ENCODE data around the gene GSTM1.
"Not testable (repeated sequence)": the region's sequence is repeated elsewhere in the genome, so short reads cannot be mapped to it uniquely, and the experiment has no call there.

Gene GSTM1

DNA sequence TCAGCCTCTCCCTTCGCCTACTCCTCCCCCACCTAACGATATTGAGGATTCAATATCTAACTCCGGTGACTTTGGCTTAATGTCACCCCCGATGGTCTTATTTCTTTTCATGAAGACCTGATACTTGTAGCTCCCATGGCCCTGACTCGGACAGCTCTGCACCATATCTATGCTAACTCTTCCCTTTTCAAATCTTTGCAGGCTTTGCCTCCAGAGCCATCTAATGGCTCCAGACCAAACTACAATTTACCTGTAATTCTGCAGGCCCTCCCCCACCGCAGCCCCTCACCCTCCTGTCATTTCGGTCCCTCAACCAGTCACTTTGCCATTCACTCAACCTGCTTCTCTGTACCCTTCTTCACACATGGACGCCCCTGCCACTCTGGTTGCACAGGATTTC is 16.6 kb downstream of the GSTM1 start:
- no peak for DNase-seq

DNA sequence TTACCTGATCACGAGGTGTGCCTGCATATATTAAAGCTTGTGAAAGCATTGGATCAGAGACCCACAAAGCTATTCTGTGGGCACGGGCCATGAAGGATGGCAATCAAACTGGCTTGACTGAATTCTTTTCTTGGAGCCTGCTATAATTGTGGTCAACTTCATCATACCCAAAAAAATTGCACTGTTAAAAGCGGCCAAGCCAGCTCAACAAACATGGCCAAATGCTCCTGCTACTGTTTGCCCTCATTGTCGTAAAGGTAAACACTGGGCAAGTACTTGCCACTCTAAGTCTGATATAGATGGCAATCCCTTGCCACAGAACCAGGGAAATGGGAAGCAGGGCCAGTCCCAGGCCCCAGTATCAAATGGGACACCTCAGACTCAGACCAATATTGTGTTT is 17.8 kb downstream of the GSTM1 start:
- no peak for DNase-seq

DNA sequence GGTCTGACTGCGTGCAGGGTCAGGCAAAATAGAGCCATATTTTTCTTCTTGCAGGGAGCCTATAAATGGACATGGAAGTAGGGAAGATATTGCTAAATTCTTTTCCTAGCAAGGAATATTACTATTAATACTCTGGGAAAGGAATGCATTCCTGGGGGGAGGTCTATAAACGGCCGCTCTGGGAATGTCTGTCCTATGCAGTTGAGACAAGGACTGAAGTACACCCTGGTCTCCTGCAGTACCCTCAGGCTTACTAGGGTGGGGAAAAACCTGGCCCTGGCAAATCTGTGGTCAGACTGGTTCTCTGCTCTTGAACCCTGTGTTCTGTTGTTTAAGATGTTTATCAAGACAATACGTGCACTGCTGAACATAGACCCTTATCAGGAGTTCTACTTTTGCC is 21.3 kb downstream of the GSTM1 start:
- DNase-seq: not testable (repeated sequence)

DNA sequence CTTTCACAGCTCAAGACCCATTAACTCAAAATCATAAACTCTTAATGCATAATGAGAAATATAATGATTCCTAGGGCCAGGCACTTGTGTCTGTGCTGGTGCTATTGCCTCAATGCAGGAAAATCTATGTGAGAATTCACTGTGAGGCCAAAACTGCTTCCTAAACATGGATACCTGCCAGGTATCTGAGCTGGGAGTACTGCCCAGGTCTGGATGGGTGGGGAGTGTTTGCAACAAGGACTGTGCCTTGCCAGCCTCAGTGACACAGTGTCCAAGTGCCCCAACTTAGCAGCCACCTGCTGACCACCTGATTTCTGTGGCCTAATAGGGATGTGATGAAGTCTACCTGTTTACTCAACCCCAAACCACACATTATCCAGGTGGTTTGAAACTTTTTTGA is 22.2 kb downstream of the GSTM1 start:
- DNase-seq: not testable (repeated sequence)

DNA sequence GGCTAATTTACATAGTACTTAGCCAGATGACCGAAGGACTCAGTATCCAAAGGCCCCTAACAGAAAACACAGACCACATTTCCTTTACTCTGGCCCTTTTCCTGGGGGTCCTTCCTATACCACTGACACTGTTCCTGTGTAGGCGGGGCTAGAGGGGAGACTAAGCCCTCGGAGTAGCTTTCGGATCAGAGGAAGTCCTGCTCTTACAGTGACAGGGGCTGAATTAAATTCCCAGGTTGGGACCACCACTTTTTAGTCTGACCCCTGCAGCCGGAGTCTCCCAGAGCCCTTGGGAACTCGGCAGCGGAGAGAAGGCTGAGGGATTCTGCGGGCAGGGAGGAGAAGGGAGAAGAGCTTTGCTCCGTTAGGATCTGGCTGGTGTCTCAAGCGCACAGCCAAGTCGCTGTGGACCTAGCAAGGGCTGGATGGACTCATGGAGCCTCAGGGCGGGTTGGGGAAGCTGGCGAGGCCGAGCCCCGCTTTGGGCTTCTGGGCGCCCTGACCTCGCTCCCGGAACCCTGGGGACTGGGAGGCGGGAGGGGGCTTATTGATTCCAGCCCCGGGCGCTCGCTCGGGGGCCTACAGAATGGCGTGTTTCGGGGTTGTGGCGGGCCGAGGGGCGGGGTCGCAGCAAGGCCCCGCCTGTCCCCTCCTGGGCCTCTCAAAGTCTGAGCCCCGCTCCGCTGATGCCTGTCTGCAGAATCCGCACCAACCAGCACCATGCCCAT is 24.1 kb downstream of the GSTM1 start, which contains the start of gene GSTM5:
Gene GSTM5, plus strand, starts transcription at position 659 of the 728 bp plus-strand sequence. Its CDS starts 62 bp downstream, at position 721.
- DNase-seq: not testable (repeated sequence)

DNA sequence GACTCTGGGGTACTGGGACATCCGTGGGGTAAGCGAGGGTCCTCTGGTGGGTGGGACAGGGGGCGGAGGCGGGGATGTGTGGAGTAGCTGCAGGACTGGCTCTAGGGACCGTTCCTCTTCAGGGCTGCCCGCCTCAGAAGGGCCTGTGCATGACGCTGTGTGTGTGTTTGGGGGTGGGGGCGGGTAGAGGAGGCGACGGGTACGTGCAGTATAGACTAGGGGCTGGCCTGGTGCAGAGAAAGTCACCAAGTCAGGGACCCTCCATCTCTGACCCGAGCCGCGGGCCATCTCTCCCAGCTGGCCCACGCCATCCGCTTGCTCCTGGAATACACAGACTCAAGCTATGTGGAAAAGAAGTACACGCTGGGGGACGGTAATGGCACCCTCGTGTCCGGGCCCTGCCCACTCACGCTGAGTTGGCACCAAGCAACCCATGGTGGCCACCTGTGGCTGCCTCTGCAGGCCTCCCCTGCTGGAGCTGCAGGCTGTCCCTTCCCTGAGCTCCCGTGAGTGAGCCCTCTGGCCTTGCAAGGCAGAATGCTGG is 24.8 kb downstream of the GSTM1 start:
- DNase-seq: no peak

DNA sequence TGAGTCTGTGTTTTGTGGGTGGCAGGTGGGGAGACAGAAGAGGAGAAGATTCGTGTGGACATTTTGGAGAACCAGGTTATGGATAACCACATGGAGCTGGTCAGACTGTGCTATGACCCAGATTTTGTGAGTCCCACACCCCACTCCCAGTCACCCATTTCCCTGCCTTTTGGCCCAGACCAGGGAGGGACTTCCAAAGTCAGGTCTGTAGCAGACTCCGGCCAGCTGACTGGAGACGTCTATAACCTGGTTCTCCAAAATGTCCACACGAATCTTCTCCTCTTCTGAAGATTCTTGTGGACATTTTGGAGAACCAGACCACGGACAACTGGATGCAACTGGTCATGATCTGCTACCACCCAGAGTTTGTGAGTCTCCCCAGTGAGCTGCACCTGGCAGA is 26.0 kb downstream of the GSTM1 start:
- no peak for DNase-seq

DNA sequence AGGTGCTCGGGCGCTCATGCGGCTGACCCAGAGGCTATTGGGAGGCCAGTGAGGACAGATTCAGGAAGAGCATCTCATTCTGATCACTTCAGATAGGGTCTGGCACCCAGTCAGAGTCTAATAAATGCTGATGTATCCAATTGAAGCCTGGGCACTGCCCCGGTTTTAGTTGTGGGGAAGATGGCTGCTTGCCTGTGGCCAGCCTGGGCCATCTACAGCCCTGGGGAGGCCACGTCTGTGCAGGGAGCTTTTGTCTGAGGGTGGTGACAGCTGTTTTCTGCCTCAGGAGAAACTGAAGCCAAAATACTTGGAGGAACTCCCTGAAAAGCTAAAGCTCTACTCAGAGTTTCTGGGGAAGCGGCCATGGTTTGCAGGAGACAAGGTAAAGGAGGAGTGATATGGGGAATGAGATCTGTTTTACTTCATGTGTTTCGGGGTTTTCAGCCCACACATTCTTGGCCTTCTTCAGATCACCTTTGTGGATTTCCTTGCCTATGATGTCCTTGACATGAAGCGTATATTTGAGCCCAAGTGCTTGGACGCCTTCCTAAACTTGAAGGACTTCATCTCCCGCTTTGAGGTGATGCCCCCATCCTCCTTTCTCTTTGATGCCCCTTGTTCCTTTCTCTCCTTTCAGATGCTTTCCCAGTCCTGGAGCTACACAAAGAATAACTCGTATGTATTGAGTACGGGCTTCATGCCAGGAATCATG is 27.2 kb downstream of the GSTM1 start:
- DNase-seq: no peak

DNA sequence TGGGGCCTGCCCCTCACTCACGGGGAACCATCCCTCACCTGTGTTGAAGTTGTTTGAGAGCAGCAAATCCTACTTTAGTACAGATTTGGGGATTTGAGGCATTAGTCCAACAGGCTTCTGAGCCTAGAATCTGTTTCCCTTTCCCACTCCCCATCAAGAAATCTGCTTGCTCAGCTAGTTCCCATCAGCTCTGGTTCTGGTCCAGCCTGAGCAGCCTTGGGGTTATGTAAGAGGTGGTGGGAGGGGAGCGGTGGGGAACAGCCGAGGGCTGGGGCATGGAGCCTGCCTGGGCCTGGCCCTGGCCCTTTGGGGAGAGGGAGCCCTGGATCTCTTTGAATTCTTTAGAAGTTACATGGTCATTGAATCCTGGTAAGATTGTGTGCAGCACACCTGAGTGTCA is 28.5 kb downstream of the GSTM1 start:
- DNase-seq: no peak

DNA sequence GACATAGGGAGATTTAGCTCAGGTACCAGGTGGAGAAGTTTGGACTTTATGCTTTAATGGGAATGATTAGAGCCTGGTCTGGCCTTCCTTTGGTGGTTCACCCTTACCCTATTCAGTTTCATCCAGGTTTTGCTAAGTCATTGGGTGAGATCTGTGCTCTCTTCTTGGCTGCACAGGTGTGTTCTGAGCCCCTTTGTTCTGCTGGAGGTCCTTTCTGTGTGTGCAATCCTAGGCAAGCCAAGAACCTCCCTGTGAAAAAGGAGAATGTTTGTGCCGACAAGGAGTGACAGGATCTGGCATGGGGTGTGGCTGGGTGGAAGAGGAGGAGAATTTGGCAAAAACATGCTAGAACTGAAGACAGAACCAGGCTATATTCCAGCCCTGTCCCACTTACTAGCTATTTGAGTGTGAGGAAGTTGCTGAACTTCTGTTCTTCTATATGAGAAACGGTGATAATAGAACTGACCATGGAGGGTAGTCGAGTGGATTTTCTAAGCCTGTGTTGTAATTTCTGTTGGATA is 29.0 kb downstream of the GSTM1 start:
- no peak for DNase-seq

DNA sequence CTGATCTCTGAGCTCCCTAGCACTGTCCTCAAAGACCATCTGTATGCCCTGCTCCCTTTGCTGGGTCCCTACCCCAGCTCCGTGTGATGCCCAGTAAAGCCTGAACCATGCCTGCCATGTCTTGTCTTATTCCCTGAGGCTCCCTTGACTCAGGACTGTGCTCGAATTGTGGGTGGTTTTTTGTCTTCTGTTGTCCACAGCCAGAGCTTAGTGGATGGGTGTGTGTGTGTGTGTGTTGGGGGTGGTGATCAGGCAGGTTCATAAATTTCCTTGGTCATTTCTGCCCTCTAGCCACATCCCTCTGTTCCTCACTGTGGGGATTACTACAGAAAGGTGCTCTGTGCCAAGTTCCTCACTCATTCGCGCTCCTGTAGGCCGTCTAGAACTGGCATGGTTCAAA is 30.1 kb downstream of the GSTM1 start:
- no peak for DNase-seq

DNA sequence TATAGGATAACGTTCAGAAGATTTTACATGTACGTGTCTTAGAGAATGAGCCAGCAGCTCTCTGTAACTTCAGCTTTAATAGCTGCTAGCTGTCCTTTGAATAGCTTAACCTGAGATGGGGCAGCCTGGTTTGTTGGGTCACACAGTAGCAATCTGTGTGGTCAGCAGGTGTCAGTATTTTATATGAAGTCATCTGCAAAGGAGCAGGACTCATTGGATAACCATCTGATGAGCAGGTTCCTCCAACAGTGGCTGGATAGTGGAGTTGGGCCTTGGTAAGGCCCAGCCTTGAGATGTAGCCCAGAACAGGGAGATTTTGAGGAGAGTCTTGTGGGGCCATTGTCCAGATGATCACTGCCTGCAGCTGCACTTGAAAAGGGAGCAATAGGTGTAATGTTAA is 30.9 kb downstream of the GSTM1 start:
- no peak for DNase-seq

DNA sequence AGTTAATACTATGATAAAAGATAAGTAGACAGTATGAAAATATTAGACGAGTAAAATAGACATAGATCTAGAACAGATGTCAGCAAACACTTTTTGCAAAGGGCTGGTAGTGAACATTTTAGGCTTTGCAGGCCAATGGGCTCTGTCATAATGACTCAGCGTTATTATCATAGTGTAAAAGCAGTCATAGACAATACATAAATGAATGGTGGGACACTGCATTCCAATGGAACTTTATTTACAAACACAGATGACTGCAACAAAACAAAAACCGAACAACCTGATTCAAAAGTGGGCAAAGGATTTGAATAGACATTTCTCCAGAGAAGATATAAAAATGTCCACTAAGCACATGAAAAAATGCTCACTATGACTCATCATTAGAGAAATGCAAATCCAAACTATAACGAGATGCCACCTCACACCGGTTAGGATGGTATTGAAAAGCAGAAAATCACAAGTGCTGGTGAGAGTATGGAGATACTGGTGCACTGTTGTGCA is 31.8 kb downstream of the GSTM1 start:
- DNase-seq: no peak

DNA sequence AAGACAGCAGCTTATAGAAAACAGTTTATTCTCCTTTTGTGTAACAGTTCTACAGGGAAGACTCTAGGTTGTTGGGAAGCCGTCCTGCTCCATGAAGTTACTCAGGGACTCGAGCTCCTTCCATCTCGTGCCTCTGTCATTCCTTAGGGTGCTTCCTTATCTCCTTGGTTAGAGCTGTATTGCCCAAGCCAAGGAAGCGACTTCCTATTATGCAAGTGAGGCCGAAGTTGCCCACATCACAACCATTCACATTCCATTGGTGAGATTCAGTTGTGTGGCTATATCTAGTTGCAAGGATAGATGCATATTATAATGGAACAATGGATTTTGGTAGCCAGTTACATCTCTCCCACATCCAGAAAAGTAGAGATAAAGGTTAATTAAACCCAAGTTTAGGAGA is 33.4 kb downstream of the GSTM1 start:
- no peak for DNase-seq

DNA sequence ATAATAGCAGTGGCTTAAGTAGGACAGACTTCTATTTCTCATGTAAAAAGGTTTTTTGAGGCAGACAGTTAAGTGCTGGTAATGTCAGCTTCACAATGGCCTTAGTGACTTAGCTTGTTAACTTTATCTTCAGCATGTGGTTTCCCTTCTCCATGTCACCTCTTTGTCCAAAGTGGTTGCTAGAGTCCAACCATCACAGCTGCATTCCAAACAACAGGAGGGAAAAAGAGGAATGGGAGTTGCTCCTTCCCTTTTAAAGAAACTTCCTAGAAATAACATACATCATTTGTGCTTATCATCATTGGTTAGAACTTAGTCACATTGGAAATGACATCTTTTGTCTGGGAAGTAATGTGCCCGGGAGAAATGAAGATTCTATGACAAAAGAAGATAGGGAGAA is 34.4 kb downstream of the GSTM1 start:
- no peak for DNase-seq

DNA sequence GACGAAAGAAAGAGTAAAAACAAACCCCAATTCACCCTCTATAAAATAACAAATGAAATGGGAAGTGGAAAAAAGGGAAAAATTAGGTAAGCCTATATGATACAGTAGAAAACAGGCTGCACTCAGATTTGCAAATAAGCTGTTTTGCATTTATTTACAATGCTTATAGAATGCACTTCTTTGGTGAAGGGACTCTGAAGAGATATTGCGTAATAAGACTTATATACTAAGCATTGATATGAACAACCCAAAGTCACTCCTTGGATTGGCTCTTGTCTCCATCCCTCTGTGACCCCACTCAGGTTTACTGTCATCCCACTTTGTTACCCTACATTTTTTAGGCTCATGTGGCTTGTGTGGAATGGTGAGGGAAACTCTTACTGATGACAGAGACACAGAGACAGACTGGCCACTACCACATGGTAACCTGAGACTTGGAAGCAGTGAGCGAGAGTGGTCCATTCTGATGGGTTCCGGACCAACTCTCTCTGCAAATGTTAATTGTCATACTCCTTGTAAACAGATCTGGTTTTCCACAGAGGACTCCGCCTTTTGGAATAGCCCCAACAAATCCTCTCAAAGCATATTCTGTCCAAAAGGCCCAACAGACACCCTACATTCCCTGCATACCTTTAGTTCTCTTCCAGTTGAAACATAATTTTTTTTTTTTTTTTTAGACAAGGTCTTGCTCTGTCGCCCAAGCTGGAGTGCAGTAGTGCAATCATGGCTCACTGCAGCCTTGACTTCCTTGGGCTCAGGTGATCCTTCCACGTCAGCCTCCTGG is 35.5 kb downstream of the GSTM1 start:
- no peak for DNase-seq

DNA sequence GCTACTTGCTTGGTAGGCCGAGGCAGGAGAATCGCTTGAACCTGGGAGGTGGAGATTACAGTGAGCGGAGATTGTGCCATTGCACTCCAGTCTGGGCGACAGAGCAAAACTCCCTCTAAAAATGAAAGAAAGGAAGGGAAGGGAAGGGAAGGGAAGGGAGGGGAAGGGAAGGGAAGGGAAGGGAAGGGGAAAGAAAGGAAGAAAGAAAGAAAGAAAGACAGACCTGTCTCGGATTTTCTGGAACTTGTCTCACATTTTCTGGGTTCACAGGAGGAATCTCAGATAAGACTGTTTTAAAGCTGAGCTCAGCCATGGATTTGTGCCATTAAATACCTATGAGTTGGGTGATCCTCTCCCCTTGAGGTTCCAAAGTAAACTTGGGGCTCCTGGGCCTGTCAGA is 37.3 kb downstream of the GSTM1 start:
- no peak for DNase-seq

DNA sequence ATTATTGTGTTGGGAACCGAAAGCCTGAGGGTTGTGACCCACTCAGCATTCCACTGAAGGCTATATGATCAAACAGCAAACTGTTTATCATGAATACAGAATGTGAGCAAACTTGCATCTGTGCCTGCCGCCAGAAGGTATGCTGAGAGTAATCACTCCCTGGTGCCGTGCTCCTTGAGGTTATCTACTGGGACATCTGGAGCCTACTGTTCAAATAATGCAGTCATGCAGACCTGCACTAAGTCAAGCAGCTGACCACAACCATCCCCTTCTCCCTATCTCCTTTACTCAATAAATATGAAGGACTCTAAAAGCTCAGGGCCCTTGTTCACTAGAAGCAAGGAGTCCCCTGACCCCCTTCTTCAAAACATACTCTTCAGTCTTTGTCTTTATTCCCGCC is 37.9 kb downstream of the GSTM1 start:
- no peak for DNase-seq

DNA sequence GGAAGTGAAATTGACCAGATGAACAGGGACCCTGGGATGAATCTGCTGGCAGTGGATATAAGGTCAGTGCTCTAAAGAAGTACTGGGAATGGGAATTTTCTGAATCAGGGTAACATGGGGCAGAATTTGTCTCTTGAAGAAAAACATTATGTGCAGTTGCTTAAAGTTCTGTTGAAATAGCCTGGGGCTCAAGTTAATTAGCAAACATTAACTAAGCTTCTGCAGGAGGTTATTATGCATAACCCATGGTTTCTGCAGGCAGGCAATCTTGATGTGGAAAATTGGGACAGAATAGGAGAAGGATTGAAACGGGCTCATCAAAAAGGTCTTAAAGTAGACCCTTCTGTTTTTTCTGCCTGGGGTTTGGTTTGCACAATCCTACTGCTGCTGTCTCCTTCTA is 38.4 kb downstream of the GSTM1 start:
- no peak for DNase-seq

DNA sequence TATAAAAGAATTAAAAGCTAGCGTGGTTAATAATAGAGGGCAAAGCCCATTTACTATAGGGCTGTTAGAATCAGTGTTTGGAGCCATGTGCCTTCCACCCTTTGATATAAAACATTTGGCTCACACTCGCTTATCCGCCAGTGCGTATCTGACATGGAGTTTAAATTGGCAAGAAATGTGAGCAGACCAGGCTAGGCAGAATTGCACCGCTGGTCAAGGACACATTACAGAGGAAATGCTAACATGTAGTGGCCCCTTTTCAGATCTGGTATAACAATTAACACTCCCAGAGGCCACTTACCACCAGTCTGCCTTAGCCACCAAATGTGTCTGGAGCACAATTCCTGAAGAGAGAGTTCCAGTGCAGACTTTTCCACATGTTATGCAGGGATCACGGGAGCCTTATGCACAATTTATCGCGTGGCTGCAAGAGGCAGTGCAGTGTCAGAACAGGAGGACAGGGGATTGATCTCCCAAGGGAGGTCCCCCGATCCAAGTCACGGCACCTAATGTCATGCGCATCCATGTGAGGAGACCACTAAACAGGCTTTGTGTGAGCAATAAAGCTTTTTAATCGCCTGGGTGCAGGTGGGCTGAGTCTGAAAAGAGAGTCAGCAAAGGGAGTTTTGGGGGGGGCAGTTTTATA is 39.2 kb downstream of the GSTM1 start:
- DNase-seq: no peak

DNA sequence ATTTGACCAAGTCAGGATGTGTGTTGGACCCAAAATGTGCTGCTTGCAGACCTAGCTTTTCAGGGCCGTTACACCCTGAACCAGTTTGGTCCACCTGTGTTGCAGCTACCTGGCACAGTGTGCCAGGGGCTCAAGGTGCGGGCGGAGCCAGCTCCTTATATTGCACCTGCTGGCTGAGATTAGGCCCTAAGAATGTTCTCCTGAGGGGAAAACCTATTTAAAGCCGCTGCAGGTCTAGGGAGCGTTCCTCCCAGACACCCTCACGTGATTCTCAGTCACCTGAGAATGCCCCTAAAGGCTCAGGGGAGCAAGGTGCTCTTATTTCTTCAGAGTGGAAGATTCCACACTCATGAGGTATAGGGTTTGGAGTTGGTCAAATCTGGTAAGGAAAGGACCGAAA is 41.3 kb downstream of the GSTM1 start:
- no peak for DNase-seq

DNA sequence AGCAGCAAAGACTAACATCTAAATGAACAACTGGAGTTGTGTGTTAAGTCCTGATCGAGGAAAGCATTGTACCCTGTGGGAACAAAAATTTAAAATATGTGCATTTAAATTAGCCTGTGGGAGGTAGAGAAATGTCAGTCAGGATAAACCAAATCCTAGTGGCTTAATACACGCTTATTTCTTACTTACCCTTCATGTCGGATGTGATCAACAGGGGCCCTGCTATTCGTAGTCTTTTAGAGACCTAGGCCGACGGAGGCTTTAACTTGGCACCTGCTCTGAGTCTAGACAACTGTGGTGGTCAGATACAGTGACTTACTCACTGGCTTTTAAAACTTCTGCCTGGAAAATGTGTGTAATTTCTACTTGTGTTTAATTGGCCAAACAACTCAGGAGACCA is 43.0 kb downstream of the GSTM1 start:
- DNase-seq: no peak
